ENCODE data around the gene TAAR8.

Gene TAAR8

GRCh38 chr6:132552372-132552771, at the start of gene TAAR8:
TSS of gene TAAR8 (plus strand) at chr6:132552672. CDS start at chr6:132552693, 21 bp downstream.
- no peak for DNase-seq (ENCODE audit: low spot score)
- Histone ChIP-seq H3K4me3 (no peak within 1 kb of the TSS), H3K27ac (no peak within 1 kb of the TSS)
- TF ChIP-seq, protein P1, sequence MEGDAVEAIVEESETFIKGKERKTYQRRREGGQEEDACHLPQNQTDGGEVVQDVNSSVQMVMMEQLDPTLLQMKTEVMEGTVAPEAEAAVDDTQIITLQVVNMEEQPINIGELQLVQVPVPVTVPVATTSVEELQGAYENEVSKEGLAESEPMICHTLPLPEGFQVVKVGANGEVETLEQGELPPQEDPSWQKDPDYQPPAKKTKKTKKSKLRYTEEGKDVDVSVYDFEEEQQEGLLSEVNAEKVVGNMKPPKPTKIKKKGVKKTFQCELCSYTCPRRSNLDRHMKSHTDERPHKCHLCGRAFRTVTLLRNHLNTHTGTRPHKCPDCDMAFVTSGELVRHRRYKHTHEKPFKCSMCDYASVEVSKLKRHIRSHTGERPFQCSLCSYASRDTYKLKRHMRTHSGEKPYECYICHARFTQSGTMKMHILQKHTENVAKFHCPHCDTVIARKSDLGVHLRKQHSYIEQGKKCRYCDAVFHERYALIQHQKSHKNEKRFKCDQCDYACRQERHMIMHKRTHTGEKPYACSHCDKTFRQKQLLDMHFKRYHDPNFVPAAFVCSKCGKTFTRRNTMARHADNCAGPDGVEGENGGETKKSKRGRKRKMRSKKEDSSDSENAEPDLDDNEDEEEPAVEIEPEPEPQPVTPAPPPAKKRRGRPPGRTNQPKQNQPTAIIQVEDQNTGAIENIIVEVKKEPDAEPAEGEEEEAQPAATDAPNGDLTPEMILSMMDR (IDR thresholded peaks at IDR 0.05), result no peak

GRCh38 chr6:132504757-132505156, 47.7 kb upstream of the TAAR8 start:
- Histone ChIP-seq H3K27ac (peak overlapping the region in 1 of 2 donors; percentile 16), H3K4me3 (peak overlapping the region; percentile 12)
- no peak for DNase-seq (ENCODE audit: low spot score)
- TF ChIP-seq, protein P1 (IDR thresholded peaks at IDR 0.05), result no peak

- Histone ChIP-seq H3K27ac (peak overlapping the region in 1 of 2 donors; percentile 16), H3K4me3 (peak overlapping the region; percentile 12)
- TF ChIP-seq, protein P1 (IDR thresholded peaks at IDR 0.05), result no peak
- no peak for DNase-seq (ENCODE audit: low spot score)
Measured at GRCh38 chr6:132505158-132505557, 47.3 kb upstream of the TAAR8 start.

- H3K4me3 ChIP-seq, result no peak overlapping the region
- TF ChIP-seq, protein P1 (IDR thresholded peaks at IDR 0.05), result no peak
- DNase-seq (ENCODE audit: low spot score), result no peak
- H3K27ac ChIP-seq, result no peak overlapping the region
Measured at GRCh38 chr6:132506461-132506860, 46.0 kb upstream of the TAAR8 start.

DNA sequence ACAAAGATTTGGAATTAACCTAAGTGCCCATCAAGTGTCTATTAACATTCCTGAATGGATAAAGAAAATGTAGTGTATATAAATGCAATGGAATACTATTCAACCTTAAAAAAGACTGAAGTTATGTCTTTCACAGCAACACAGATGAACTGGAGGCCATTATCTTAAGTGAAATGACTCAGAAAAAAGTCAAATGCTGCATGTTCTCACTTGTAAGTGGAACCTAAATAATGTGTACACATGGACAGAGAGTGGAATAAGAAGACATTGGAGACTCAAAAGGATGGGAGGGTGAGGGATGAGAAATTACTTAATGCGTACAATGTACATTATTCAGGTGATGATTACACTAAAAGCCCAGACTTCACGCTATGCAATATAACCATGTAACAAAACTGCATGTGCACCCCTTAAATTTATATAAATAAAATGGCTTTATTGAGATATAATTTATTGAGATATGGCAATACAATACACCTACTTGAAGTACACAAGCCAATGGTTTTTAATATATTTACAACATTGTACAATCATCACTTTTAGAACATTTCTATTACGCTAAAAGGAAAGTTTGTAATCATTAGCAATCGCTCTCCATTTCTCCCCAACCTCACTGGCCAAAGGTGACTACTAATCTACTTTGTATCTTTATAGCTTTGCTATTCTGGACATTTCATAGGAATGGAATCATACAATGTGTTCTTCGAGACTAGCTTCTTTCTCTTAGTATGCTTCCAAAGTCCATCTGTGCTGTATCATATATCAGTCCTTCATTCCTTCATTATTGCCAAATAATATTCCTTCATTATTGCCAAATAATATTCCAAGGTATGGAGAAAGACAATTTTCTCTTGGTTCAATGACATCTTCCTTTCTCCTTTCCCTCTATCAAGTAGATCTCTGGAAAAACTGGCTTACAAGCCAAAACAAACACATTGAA, 45.3 kb upstream of the TAAR8 start:
- DNase-seq (ENCODE audit: low spot score), result no peak
- no peak overlapping the region for H3K4me3 ChIP-seq
- H3K27ac ChIP-seq, result no peak overlapping the region
- TF ChIP-seq, protein P1 (IDR thresholded peaks at IDR 0.05), result no peak

DNA sequence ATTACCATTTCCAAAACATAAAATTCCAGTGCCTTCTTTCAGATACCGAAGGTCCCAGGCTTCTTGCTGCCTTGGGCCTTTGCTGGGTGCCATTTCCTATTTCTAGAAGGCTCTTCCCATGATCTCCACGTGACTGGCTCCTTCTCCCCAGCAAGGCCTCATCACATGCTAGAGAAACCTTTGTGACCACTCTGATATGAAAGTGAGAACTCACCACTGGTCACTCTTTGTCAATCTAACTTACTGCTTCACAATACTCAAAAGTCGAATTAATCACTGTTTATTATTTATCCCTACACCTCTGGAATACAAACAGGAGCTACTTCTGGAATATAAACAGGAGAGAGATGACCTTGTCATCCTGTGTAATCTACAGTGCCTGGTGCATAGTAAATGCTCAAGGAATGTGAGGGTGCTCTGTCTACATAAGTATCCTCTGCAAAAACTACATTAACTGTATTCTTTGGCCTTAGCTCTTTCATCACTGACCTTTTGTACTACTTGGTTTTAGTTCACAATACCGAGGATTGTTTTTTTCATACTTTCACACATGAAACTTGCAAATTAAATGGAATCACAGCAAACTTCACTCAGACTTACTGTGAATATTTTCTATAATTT, 41.2 kb upstream of the TAAR8 start:
- H3K4me3 ChIP-seq, result peak overlapping the region; percentile 82
- H3K27ac ChIP-seq, result peak overlapping the region in 1 of 2 donors; percentile 70
- DNase-seq (ENCODE audit: low spot score), result no peak
- TF ChIP-seq, protein P1 (IDR thresholded peaks at IDR 0.05), result no peak
